Epithelial cell of esophagus (primary cell): ENCODE results near the gene OR8B4.

Source experiments
- DNase-seq: peaks from one replicate; pipeline ENCODE4 v3.0.0; 2010; ENCODE audit warnings: low read depth
- H3K4me3 ChIP-seq: 2 replicates; pipeline ENCODE4 v1.5.1; 2011; ENCODE audit warnings: mild to moderate bottlenecking, low read length, control low read depth
- TF ChIP-seq, protein P1 (sequence below): IDR thresholded peaks from 2 replicates; pipeline ENCODE4 v1.5.1; 2011; ENCODE audit warnings: low read depth, mild to moderate bottlenecking, low read length, control low read depth, inconsistent platforms; ENCODE audit not compliant: insufficient read depth; ENCODE audit errors: missing control alignments

Gene OR8B4

DNA sequence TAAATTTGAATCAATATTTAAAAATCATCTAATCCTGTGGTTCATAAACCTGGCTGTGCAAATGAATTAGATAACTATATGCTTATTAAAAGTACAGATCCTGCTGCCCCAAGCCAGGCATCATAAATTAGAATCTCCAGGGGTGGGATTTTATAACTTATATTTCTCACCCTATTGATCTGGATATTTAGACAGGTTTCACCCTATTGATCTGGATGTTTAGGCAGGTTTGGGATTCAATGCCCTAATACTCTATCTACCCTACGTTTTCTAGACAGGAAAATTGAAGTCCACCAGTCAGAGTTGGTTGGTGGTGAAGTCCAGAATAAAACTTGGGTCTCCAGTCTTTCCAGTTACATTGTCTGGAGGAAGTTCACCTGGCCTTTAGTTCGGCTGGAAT is 18.2 kb upstream of the OR8B4 start:
- DNase-seq = no peak
- no peak overlapping the region for H3K4me3 ChIP-seq
- TF ChIP-seq, protein P1, sequence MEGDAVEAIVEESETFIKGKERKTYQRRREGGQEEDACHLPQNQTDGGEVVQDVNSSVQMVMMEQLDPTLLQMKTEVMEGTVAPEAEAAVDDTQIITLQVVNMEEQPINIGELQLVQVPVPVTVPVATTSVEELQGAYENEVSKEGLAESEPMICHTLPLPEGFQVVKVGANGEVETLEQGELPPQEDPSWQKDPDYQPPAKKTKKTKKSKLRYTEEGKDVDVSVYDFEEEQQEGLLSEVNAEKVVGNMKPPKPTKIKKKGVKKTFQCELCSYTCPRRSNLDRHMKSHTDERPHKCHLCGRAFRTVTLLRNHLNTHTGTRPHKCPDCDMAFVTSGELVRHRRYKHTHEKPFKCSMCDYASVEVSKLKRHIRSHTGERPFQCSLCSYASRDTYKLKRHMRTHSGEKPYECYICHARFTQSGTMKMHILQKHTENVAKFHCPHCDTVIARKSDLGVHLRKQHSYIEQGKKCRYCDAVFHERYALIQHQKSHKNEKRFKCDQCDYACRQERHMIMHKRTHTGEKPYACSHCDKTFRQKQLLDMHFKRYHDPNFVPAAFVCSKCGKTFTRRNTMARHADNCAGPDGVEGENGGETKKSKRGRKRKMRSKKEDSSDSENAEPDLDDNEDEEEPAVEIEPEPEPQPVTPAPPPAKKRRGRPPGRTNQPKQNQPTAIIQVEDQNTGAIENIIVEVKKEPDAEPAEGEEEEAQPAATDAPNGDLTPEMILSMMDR = no peak

DNA sequence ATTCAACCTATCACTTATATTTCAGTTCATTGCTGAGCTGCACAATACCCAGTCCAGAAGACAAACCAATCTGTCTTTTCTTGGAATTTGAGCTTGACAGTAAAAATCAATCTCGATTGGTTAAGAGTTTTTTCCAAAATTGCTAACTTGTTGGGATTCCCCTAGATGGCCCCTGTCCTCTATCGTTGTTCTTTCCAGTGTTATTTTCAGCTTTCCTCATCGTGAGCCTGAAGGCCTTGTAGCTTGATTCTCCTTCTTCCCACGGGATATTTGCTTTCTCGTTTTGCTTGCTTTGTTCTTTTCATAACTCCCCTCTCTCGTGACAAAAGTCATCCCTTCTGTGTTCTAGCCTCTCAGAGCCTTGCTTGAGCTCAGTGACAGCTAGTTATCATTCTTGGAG is 17.8 kb upstream of the OR8B4 start:
- H3K4me3 ChIP-seq = no peak overlapping the region
- no peak for DNase-seq
- TF ChIP-seq, protein P1 = no peak

DNA sequence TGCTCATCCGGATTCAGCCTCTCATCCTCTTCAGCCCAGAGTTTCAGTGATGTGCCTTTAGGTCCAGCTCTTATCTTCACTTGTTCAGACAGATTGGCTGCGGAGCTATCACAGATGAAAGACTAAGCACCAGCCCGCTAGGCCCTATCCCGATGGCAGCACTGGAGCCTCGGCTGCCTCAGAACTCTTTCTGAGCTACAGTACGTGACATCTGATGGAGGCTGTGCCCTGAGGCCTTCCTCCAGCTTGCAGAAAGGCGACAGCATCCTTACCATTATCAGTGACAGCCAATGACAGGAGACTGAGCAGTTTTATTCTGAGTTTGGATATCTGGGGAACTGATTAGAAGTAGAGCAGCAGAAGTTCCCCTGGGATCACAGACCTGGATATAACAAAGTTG is 16.8 kb upstream of the OR8B4 start:
- no peak for DNase-seq
- H3K4me3 ChIP-seq = no peak overlapping the region
- TF ChIP-seq, protein P1 = no peak

DNA sequence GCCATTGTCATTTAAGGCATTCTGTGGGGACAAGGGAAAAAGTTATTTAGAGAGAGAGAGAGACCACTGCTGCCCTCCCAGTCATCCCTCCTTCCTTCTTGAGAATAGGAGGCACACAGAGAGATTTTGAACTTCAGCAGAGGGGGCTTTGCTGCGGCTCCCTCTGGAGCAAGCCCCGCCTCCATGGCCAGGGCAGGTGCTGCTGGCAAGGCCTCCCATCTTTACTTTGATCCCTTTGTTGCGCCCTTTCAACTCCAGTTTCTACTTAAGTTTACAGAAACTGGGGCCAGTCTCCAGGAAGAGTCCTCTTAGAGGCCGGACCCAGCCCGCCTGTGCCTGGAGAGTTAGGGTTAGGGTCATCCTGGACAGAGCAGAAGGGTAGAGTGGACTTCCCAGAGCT is 16.4 kb upstream of the OR8B4 start:
- no peak overlapping the region for H3K4me3 ChIP-seq
- TF ChIP-seq, protein P1 = no peak
- DNase-seq = no peak

DNA sequence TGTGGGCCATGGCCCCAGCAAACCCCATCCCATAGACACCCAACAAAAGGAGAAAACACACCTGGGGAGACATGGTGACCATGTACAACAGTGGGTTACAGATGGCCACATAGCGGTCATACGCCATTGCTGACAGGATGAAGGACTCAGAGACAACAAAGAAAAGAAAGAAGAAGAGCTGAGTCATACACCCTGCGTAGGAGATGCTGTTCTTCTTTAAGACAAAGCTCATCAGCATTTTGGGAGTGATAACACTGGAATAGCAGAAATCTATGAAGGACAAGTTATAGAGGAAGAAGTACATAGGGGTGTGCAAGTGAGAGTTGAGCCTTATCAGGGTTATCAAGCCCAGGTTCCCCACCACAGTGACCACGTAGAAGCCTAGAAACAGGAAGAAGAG is 15.9 kb upstream of the OR8B4 start:
- no peak overlapping the region for H3K4me3 ChIP-seq
- TF ChIP-seq, protein P1 = no peak
- no peak for DNase-seq

DNA sequence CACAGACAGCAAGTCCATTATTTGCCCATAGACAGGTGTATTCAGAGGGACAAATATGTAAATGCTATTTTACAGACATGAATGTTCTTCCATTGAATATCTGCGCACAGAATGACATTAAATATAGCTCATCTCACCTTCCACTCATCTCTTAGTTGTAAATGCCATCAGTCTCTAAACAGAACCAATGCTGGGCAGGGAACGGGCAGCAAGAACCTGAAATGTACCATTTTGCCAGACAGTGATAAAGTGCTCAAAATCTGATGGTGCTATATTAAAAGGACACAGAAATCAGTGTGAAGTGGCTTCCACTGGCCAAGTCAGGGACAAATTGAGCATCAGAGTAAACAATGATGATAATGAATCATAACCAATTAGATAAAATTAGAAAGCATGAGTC is 10.0 kb upstream of the OR8B4 start:
- H3K4me3 ChIP-seq = no peak overlapping the region
- no peak for DNase-seq
- TF ChIP-seq, protein P1 = no peak

DNA sequence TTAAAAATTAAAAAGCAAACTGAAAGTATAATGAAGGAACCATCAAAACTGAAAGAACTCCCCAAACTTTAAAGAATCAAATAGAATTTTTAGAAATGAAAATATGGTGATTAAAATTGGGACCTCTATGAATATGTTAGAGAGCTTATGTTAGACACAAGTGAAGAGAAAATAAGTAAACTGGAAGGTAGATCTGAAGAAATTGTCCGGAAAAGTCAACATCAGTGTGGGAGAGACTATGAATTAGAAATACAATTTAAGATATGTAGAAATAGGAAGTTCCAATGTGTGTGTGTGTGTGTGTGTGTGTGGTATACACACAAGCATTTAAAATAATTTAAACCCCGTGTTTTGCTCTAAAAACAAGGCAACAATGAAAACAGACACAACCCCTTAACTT is 4.9 kb upstream of the OR8B4 start:
- TF ChIP-seq, protein P1 = no peak
- H3K4me3 ChIP-seq = no peak overlapping the region
- DNase-seq = no peak
